Measurements from ENCODE around the gene LRRC74A. TPM values are rescaled to one million over a fixed set of nuclear protein-coding genes. Genes with fewer than 3 reads are reported as not detected.

LRRC74A gene
- polyA plus RNA-seq (2013, experiment 1 of 2; ENCODE audit: insufficient read length): not detected
- polyA plus RNA-seq (2013, experiment 2 of 2; ENCODE audit: insufficient read length): not detected

DNA sequence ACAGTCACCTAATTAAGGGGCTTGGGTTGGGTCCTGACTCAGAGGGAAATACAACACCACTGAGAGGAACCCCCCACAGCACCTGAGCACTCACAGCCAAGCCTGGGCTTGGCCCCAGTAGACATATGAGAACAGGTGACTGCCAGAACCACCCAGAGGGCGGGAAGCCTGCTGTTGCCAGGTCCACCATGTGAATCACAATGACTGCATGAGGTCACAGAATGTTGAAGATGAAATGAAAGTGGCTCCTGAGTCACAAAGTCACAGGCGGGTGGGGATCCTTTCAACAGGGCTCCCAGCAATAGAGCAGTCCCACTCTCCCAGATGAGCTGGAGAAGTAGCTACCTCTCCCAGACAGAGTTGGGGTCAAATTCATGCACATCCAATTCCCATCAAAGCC, at the start of gene LRRC74A:
Gene LRRC74A, plus strand, starts transcription at position 287 of the 400 bp plus-strand sequence. CDS start 290 bp downstream, outside the sequence.
- DNase-seq: no peak

DNA sequence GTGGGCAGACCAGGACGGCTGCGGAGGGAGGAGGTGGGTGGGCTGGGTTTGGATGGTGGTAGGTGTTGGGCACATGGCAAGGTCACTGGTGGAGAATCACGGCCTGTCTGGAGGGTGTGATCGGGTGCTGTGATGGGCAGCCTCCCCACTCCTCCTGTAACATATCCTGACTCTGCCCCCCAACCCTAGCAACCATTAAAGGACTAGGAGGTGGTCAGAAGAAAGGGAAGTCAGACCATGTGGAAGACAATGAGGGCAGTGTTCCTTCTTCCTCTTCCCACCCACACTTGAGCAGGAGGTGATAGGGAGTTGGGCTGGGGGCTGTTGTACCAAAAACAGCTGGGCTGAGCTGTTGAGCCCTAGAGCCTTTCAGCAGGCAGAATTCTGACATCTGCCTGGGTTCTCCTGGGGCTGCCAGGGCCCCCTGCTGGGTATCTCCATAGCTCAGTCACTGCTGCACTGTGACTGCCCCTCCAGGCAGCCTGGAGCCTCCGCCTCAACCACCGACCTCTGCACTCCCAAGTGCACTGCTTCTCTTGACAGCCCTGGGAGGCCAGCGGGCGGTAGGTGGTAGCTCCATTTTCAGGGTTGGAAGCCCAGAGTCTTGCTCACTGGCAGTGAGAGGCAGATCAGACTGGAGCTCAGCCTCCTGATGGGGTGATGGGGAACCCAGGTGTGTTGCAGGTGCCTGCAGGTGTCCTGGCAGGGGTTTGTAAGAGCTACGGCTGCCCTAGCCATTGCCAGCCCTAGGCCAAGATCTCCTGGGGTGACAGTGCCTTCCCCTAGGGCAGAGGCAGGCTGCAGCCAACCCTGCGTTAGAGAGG, 49.6 kb upstream of the LRRC74A start:
- no peak for DNase-seq

GRCh38 chr14:76777721-76778120, 48.5 kb upstream of the LRRC74A start:
- no peak for DNase-seq

DNA sequence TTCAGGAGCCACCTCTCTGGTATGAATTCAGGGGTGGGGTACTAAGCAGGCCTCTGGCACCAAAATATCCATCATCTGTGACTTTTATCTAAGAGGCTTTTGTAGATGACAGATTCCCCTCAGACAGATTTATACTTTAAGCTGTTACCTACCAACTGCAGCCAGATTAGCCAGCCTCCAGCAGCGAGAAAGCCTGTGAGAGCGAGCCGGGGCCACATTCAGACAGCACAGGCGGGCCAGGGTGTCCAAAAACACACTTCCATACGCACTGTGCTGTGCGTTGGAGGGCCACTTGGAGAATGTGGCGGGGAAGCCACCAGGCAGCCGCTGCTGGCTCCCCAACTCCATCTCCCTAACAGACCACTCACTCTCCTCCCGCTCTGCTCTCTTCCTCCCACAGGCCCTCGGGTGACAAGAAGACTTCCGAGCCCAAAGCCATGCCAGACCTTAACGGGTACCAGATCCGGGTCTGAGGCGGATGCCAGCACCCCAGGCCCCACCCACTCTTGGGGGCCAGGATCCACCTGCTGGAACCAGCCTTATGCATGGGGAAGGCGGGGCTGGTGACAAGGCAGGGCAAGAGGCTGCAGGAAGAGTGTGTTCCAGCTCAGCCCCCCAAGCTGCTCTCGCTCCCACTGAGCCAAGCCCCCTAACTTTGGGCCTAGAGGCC, 47.5 kb upstream of the LRRC74A start:
- DNase-seq: no peak

- no peak for DNase-seq
Measured at GRCh38 chr14:76779221-76780057, 46.8 kb upstream of the LRRC74A start.

DNA sequence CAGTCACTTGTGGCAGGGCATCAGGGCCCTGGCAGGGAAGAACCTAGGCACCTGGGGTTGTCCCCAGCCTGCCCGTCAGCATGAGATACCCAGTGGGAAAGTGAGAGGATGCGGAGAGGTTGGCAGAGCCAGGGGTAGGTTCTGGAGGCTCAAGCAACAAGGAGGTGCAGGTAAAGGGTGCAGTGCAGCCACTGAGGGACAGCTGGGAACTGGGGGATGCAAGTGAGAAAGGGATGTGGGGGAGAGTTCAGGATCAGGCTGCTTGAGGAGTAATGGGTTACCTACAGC, 46.2 kb upstream of the LRRC74A start:
- no peak for DNase-seq

DNA sequence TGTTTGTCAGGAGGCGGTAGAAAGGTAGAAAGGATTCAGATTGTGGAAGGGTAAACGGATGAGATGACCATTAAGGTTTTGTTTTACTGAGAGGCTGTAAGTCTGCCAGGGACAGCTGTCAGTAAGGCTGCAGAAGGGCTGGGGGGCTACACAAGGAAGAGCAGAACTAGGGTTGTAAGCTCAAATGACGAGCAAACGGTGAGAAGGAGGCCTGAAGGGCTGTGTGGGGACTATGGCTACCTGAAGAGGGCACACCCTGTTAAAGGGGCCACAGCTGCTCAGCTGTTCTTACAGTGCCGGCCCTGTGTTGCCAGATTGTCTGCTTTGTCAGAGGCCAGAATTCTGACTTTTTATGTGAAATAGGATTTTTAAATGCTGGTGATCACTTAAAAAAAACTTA, 45.8 kb upstream of the LRRC74A start:
- DNase-seq: no peak

DNA sequence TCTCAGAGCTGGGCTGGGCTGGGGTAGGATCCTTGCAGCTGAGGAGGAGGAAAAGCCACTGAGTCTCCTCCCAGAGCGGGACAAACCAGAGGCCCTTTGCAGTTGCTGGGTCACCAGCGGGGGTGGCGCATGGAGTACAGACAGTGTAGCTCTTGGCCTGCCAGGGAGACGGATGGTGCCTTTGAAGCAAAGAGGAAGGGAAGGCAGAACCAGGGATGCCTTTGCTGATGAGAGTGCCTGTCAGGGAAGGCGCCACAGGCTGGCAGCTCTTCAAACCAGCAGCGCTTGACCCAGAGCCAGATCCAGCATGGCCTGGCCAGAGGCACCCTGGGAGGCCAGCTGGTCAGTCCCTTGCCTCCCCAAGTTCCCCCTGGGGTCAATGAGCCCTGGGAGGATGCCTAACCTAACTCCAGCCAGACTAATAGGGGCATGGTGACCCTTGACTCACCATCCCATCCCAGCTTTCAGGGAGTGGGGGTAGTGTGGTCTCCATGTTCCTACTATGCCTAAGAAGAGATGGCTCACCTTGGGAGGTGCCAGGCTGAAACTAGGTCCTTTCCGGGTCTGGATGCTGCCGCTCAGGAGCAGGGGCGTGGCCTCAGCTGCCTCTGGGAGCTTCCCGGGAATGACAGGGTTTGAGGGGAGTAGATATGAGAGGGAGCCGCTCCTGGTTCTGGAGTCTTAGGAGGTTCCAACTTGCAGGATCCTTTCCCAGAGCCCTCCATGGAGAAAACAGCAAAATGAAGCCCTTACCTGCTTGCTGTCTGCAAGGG, 45.1 kb upstream of the LRRC74A start:
- no peak for DNase-seq

DNA sequence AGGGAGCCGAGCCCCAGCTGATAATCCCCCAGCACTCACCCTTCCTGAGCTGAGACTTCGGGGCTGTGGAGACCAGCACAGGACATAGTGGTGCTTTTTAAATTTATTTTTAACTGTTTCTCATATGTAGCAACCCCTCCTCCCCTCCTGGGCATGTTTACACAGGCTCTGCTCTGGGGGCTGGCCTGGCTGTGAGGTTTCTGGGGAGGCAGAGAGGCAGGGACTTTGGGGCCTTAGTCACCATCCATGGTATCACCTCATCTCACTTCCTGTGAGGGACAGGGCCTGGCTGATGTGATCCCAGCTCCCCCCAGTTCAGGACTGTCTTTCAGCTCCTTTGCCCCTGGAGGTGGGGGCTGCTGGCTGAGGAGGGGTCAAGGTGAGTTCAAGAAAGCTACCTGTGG, 44.6 kb upstream of the LRRC74A start:
- DNase-seq: peak; percentile 19

DNA sequence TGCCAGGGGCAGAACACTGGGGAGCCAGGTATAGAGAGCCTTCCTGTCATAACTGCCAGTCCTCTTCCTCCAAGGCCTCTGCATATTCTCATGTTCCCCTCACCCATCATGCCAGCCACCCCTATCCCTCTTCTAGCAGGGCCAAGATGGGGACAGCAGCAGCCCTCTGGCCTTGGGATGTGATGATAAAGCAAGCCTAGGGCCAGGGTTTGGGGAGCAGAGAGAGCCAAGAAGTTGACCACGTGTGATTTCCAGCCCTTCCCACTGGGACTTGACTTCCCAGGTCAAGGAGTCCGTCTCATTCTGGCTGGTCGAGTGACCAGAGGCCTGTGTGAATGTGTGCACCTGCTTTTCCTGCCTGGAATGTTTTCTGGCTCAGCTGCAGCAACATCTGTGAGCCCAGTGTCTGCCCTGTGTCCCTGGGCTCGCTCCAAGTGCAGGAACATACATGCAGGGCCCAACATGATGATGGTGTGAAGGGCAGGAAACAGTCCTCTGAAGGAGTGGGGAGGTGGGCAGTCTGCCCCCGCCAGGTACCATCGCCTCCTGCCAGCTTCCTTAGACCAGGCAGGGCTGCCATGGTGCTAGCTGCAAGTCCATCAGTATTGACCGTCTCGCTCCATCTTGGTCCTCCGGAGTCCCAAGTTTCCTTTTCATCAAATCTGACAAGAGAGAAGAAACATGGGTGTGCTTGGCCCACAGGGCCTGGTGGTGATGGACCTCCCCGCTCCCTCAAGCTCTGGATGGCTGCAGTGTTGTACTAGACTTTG, 43.9 kb upstream of the LRRC74A start:
- no peak for DNase-seq

- no peak for DNase-seq
Measured at GRCh38 chr14:76782885-76783566, 43.2 kb upstream of the LRRC74A start.

DNA sequence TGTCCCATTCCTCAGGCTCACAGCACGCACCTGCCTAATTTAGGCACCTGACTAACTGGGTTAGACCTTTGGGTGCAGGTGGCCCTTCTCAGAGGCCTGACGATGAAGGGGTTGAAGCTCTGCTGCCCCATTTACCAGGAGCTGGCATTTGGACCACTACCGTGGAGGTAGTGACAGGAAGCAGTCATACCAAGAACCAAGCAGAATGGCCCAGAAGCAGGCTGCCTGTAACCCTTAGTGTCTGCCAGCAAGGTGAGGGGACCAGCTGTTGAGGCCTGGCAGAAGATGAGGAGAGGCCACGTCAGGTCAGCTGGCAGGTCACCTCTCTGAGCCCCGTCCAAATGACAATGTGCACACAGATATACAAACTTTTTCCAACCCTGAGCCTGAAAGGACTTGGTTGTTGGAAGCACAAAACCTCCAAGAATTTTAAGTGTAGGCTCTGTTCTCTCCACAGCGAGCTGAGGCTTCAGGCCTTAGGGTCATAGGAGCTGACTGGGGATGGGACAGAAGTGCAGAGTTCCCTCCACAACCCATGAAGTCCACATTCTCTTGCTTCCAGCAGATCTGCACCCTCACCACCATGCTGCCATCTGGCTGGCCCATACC, 41.8 kb upstream of the LRRC74A start:
- DNase-seq: no peak

GRCh38 chr14:76784881-76785280, 41.3 kb upstream of the LRRC74A start:
- peak; percentile 78 for DNase-seq

DNA sequence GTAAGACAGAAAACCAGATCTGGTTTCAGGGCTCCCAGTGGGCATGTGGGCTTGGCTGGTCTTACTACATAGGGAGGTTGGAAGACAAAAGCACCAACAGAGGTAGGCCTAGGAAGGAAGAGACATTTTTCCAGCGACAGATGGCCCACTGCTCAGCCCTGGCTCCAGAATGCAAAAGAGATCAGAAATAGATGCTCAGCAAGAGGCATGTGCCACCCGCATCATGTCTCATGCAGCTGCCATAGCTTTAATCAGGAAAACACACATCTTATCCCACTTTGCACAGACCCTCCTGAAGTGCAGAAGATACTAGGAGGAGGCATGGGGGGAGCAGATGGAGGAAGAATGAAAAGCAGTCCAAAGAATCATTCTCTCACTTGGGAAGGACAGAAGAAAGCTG, 39.6 kb upstream of the LRRC74A start:
- DNase-seq: no peak

- no peak for DNase-seq
Measured at GRCh38 chr14:76792422-76792821, 33.8 kb upstream of the LRRC74A start.

GRCh38 chr14:76793324-76793723, 32.9 kb upstream of the LRRC74A start:
- no peak for DNase-seq

- DNase-seq: no peak
Measured at GRCh38 chr14:76793956-76794355, 32.3 kb upstream of the LRRC74A start.

GRCh38 chr14:76806446-76806845, 19.8 kb upstream of the LRRC74A start:
- DNase-seq: no peak

DNA sequence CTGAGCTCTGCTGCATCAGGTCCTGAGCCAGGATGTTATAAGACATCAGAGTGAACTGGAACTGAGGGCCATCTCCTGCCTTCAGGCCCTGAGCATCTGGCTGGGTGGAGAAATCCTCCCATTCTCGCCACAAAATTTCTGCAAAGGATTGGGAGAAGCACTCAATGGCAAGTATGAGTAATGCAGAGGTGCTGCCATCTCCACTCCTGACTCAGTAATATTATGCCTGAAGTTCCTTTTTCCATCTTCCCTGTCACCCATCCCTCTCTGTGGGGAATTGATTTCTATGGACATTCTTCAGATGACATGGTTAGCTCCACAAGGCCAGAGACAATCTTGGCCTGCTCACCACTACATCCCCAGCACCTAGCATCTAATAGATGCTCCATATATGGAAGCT, 18.2 kb upstream of the LRRC74A start:
- no peak for DNase-seq

DNA sequence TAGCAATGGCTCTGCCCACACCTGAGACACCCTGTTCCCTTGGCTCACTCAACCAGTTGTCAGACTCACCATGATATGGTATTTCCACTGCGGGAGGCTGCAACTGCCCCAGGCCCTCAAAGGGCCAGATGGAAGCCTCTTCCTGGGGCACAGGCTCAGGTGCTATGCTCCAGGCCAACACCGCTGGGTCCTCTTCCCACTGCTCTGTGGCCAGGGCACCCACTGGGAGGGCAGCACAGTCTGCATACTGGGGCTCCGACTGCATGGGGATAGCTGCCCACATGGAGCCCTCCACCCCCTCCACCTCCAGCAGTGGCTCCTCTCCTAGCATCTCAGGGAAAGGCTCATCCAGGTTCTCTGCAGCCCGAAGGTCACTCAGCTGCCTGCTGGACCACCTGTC, 17.2 kb upstream of the LRRC74A start:
- no peak for DNase-seq

DNA sequence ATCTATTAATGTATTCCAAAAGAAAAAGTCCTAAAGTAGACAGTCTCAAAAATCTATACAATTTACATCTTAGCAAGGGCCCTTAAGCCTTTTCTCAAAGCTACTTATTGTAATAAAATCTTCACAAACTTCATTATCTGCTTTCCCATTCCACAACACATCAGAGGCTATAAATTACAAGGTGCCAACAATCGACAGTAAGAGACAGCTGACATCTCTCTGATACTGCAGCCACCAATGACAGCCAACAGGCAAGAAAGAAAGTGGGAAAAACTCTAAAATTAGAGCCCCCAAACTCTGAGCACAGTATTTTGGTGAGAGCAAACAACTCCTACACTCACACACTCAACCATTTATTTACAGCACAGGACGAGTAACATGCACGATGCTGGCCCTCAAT, 15.7 kb upstream of the LRRC74A start:
- DNase-seq: no peak
